C4-2B (cell line): ENCODE measurements around the gene SARS2.

Source experiments
- ZFX ChIP-seq: fragments of 450-650 bp; IDR thresholded peaks from 2 replicates; pipeline ENCODE4 v1.6.1; 2017
- TF ChIP-seq, protein P1 (sequence below): fragments of 450-650 bp; conservative IDR thresholded peaks from 2 replicates; pipeline ENCODE4 v1.5.1; 2017; ENCODE audit warnings: mild to moderate bottlenecking

GRCh38 chr19:38894968-38895367 is 35.6 kb downstream of the SARS2 start:
- TF ChIP-seq, protein P1, sequence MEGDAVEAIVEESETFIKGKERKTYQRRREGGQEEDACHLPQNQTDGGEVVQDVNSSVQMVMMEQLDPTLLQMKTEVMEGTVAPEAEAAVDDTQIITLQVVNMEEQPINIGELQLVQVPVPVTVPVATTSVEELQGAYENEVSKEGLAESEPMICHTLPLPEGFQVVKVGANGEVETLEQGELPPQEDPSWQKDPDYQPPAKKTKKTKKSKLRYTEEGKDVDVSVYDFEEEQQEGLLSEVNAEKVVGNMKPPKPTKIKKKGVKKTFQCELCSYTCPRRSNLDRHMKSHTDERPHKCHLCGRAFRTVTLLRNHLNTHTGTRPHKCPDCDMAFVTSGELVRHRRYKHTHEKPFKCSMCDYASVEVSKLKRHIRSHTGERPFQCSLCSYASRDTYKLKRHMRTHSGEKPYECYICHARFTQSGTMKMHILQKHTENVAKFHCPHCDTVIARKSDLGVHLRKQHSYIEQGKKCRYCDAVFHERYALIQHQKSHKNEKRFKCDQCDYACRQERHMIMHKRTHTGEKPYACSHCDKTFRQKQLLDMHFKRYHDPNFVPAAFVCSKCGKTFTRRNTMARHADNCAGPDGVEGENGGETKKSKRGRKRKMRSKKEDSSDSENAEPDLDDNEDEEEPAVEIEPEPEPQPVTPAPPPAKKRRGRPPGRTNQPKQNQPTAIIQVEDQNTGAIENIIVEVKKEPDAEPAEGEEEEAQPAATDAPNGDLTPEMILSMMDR: no peak
- TF ChIP-seq ZFX: no peak
